GM21526 (cell line): Measurements from ENCODE around the gene RNGTT.
"Not testable (repeated sequence)": the region's sequence is repeated elsewhere in the genome, so short reads cannot be mapped to it uniquely, and the experiment has no call there.

Experiments used
- ATAC-seq: cut with Tn5 transposase; IDR thresholded peaks from one replicate; pipeline ENCODE4 v1.9.1; 2021; ENCODE audit warnings: moderate library complexity; ENCODE audit not compliant: unreplicated experiment, low FRiP score

RNGTT gene

GRCh38 chr6:88914895-88915598 lies 48.4 kb downstream of the RNGTT start:
- ATAC-seq, result no peak

- ATAC-seq, result no peak
Observed at GRCh38 chr6:88914180-88914579, 49.2 kb downstream of the RNGTT start.

GRCh38 chr6:88913471-88913870 lies 49.9 kb downstream of the RNGTT start:
- no peak for ATAC-seq

- no peak for ATAC-seq
Observed at GRCh38 chr6:88910922-88911778, 52.3 kb downstream of the RNGTT start.

- ATAC-seq, result no peak
Observed at GRCh38 chr6:88908598-88909548, 54.5 kb downstream of the RNGTT start.

GRCh38 chr6:88907148-88907547 lies 56.3 kb downstream of the RNGTT start:
- ATAC-seq, result not testable (repeated sequence)

GRCh38 chr6:88899569-88900316 lies 63.7 kb downstream of the RNGTT start:
- ATAC-seq, result no peak

GRCh38 chr6:88895911-88896310 lies 67.5 kb downstream of the RNGTT start:
- ATAC-seq, result no peak

- no peak for ATAC-seq
Observed at GRCh38 chr6:88890860-88891845, 72.3 kb downstream of the RNGTT start.

- no peak for ATAC-seq
Observed at GRCh38 chr6:88890394-88890793, 73.0 kb downstream of the RNGTT start.

- no peak for ATAC-seq
Observed at GRCh38 chr6:88884361-88884760, 79.1 kb downstream of the RNGTT start.

GRCh38 chr6:88882536-88882935 lies 80.9 kb downstream of the RNGTT start:
- no peak for ATAC-seq

- no peak for ATAC-seq
Observed at GRCh38 chr6:88881451-88881850, 82.0 kb downstream of the RNGTT start.

GRCh38 chr6:88880021-88880420 lies 83.4 kb downstream of the RNGTT start:
- no peak for ATAC-seq

GRCh38 chr6:88877893-88878292 lies 85.5 kb downstream of the RNGTT start:
- ATAC-seq, result no peak

- ATAC-seq, result no peak
Observed at GRCh38 chr6:88872962-88873361, 90.5 kb downstream of the RNGTT start.

- no peak for ATAC-seq
Observed at GRCh38 chr6:88871498-88871897, 91.9 kb downstream of the RNGTT start.

- ATAC-seq, result no peak
Observed at GRCh38 chr6:88870717-88871330, 92.6 kb downstream of the RNGTT start.
